PC-3 (cell line): ENCODE data around the gene TMEM232. TPM values are rescaled to one million over a fixed set of nuclear protein-coding genes. Genes with fewer than 3 reads are reported as not detected.

Source experiments
- ATAC-seq: fragments of 200-7000 bp; cut with Tn5 transposase; 2 replicates; pipeline ENCODE4 v1.9.1; 2020; ENCODE audit warnings: mild to moderate bottlenecking, moderate library complexity
- BruUV-seq: library from RNA; stranded (reverse); fragments of 400-500 nt; replicated peaks from 2 replicates; lab custom pipeline; 2021; lab: Mats Ljungman, UMichigan
- CTCF ChIA-PET: fragments of 300-600 bp; sonication (Branson Sonifier 250); formaldehyde crosslinking; loops from one replicate; lab custom pipeline; 2022; ENCODE audit warnings: antibody characterized with exemption; lab: Charles Lee
- POLR2A ChIA-PET: fragments of 300-600 bp; sonication (Branson Sonifier 250); formaldehyde crosslinking; loops from one replicate; lab custom pipeline; 2022; ENCODE audit warnings: antibody characterized with exemption; ENCODE audit not compliant: unreplicated experiment; lab: Charles Lee
- DNase-seq: peaks from one replicate; pipeline ENCODE4 v3.0.0-alpha.2; 2015
- H2AFZ ChIP-seq: fragments of 300-600 bp; sonication (generic); 2 replicates; pipeline ENCODE4 v1.6.0; 2016; ENCODE audit warnings: antibody characterized with exemption, low read length
- H3F3A ChIP-seq: fragments of 300-600 bp; sonication (generic); one replicate; pipeline ENCODE4 v1.6.0; 2017; ENCODE audit warnings: antibody characterized with exemption, low read length, control low read depth, mild to moderate bottlenecking; ENCODE audit not compliant: unreplicated experiment
- H3K27ac ChIP-seq: fragments of 300-600 bp; sonication (generic); 2 replicates; pipeline ENCODE4 v1.5.1; 2016; ENCODE audit warnings: mild to moderate bottlenecking, low read length
- H3K27me3 ChIP-seq: fragments of 300-600 bp; sonication (generic); 2 replicates; pipeline ENCODE4 v1.6.1; 2016; ENCODE audit warnings: low read length, mixed read lengths
- H3K36me3 ChIP-seq: fragments of 300-600 bp; sonication (generic); 2 replicates; pipeline ENCODE4 v1.6.1; 2016; ENCODE audit warnings: low read depth, mixed run types, low read length, mixed read lengths
- H3K4me1 ChIP-seq: fragments of 300-600 bp; sonication (generic); 2 replicates; pipeline ENCODE4 v1.5.1; 2016; ENCODE audit warnings: low read length; ENCODE audit not compliant: insufficient read depth
- H3K4me2 ChIP-seq: fragments of 300-600 bp; sonication (generic); 2 replicates; pipeline ENCODE4 v1.6.0; 2016; ENCODE audit warnings: low read length
- H3K4me3 ChIP-seq: fragments of 300-600 bp; sonication (generic); 2 replicates; pipeline ENCODE4 v1.5.1; 2016; ENCODE audit warnings: mild to moderate bottlenecking, low read length, mixed read lengths
- H3K79me2 ChIP-seq: fragments of 300-600 bp; sonication (generic); 2 replicates; pipeline ENCODE4 v1.6.1; 2017; ENCODE audit warnings: low read length, mixed read lengths
- H3K9ac ChIP-seq: fragments of 300-600 bp; sonication (generic); 2 replicates; pipeline ENCODE4 v1.6.0; 2016; ENCODE audit warnings: mild to moderate bottlenecking, low read length
- H3K9me2 ChIP-seq: fragments of 300-600 bp; sonication (generic); replicated peaks from 2 replicates; pipeline ENCODE4 v1.6.1; 2016; ENCODE audit warnings: mixed run types, low read length, mixed read lengths
- H3K9me3 ChIP-seq: fragments of 300-600 bp; sonication (generic); 2 replicates; pipeline ENCODE4 v1.6.1; 2016; ENCODE audit warnings: low read length, mixed read lengths
- H4K20me1 ChIP-seq: fragments of 300-600 bp; sonication (generic); 2 replicates; pipeline ENCODE4 v1.6.1; 2016; ENCODE audit warnings: low read length, mixed read lengths
- CTCF ChIP-seq: fragments of 300-600 bp; sonication (generic); conservative IDR thresholded peaks from 2 replicates; pipeline ENCODE4 v1.5.1; 2017; ENCODE audit warnings: antibody characterized with exemption, low read depth, mild to moderate bottlenecking, low read length
- EZH2 ChIP-seq: fragments of 300-600 bp; sonication (generic); IDR thresholded peaks from one replicate; pipeline ENCODE4 v1.6.1; 2017; ENCODE audit warnings: antibody characterized with exemption, mild to moderate bottlenecking, low read length; ENCODE audit not compliant: unreplicated experiment
- EZH2phosphoT487 ChIP-seq: fragments of 300-600 bp; sonication (generic); IDR thresholded peaks from 2 replicates; pipeline ENCODE4 v1.6.1; 2018; ENCODE audit warnings: mild to moderate bottlenecking, antibody characterized with exemption, low read length, borderline replicate concordance
- intact Hi-C: fragments of 100-400 bp; cut with micrococcal nuclease; formaldehyde crosslinking; loops from 2 replicates; pipeline ENCODE4 v1.9.0; 2023
- total RNA-seq: library from RNA; depleted of rRNA; stranded (reverse); fragments of >200 nt; gene quantifications from 2 replicates; pipeline ENCODE4 v1.2.3, GENCODE V29; 2014

TMEM232 gene
- total RNA-seq, 1 experiment from 2014 or later: 1.4 TPM

- H3K27ac ChIP-seq: no peak overlapping the region
Observed at GRCh38 chr5:110548171-110548570, 178.3 kb downstream of the TMEM232 start.

DNA sequence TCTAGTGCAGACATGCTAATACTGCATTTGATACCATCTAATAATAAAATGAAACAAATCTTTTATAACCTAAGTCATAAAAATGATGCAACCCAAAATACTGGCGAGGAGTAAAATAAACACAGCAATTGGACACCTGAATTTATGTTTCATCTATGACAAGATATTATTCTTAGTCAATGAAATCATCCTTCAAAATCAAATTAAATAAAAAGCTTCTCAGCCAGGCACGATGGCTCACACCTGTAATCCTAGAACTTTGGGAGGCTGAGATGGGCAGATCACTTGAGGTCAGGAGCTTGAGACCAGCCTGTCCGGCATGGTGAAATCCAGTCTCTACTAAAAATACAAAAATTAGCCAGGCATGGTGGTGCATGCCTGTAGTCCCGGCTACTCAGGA is 179.0 kb downstream of the TMEM232 start:
- Histone ChIP-seq H3K4me1 (peaks cover 3% of the 10 kb centered on the region; the same call in 1 of the 2 replicates), H3K27ac (peak overlapping the region; percentile 29), H3K27me3 (no peaks in the 10 kb centered on the region), H3K4me2 (no peak overlapping the region), H3K9ac (no peak overlapping the region), H3F3A (no peaks in the 10 kb centered on the region), H3K9me2 (no peaks in the 10 kb centered on the region), H3K36me3 (no peaks in the 10 kb centered on the region), H3K9me3 (no peaks in the 10 kb centered on the region), H3K4me3 (no peak overlapping the region), H4K20me1 (no peaks in the 10 kb centered on the region), H3K79me2 (no peaks in the 10 kb centered on the region), H2AFZ (no peak overlapping the region)
- intact Hi-C loops: no loop called here
- CTCF ChIA-PET: no interaction called here
- peak; percentile 32 for DNase-seq
- ATAC-seq: peak; percentile 40
- no TSS peak for BruUV-seq
- no peak for TF ChIP-seq EZH2
- TF ChIP-seq CTCF: no peak
- no peak for TF ChIP-seq EZH2phosphoT487
- POLR2A ChIA-PET: no interaction called here

More at GRCh38 chr5:110548171-110548570, 178.3 kb downstream of the TMEM232 start:
- Histone ChIP-seq H2AFZ (no peak overlapping the region), H3K79me2 (no peaks in the 10 kb centered on the region), H3K4me3 (no peak overlapping the region), H3K36me3 (no peaks in the 10 kb centered on the region), H3K27me3 (no peaks in the 10 kb centered on the region), H3K9me3 (no peaks in the 10 kb centered on the region), H4K20me1 (no peaks in the 10 kb centered on the region), H3K4me1 (peaks cover 3% of the 10 kb centered on the region; the same call in 1 of the 2 replicates), H3K9me2 (no peaks in the 10 kb centered on the region), H3F3A (no peaks in the 10 kb centered on the region), H3K4me2 (no peak overlapping the region), H3K9ac (no peak overlapping the region)
- DNase-seq (no peak), ATAC-seq (no peak)
- no TSS peak for BruUV-seq
- ChIA-PET CTCF (no interaction called here), POLR2A (no interaction called here)
- intact Hi-C loops: no loop called here
- TF ChIP-seq EZH2: no peak
- TF ChIP-seq EZH2phosphoT487: no peak
- TF ChIP-seq CTCF: no peak

DNA sequence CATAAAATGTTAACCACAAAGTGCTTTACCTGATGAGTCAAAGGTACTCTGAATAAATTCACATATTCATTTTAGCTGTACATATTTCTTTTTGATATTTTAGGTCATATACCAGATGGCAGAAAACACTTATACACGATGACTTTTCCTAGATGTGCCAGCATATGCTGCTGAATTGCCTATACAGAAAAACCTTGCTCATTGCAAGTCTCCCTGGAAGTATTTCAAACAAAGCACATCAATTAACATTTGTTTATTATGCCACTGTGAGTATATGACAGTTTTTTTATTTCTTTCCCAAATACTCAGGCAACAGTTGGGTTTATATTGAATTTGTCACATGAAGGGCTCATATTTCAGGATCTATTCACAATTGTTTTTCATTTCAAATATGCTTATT is 180.8 kb downstream of the TMEM232 start:
- Histone ChIP-seq H2AFZ (no peak overlapping the region), H3K27me3 (no peaks in the 10 kb centered on the region), H3K9ac (no peak overlapping the region), H3K27ac (no peak overlapping the region), H3K4me3 (no peak overlapping the region), H3K36me3 (no peaks in the 10 kb centered on the region), H3K9me2 (no peaks in the 10 kb centered on the region), H3K9me3 (no peaks in the 10 kb centered on the region), H3K4me1 (peaks cover 3% of the 10 kb centered on the region; the same call in 1 of the 2 replicates), H4K20me1 (no peaks in the 10 kb centered on the region), H3K79me2 (no peaks in the 10 kb centered on the region), H3F3A (no peaks in the 10 kb centered on the region), H3K4me2 (no peak overlapping the region)
- CTCF ChIA-PET: no interaction called here
- intact Hi-C loops: no loop called here
- no peak for ATAC-seq
- no TSS peak for BruUV-seq
- DNase-seq: no peak
- TF ChIP-seq EZH2phosphoT487 (no peak), EZH2 (no peak), CTCF (no peak)
- POLR2A ChIA-PET: no interaction called here
